Thoracic aorta (tissue), 2 donors: ENCODE data around the gene COL6A2. TPM values are rescaled to one million over a fixed set of nuclear protein-coding genes. Genes with fewer than 3 reads are reported as not detected.
"Not testable (repeated sequence)": the region's sequence is repeated elsewhere in the genome, so short reads cannot be mapped to it uniquely, and the experiment has no call there.

ENCODE experiments used
- ATAC-seq: fragments of 150-250 bp; one replicate; pipeline ENCODE4 v1.8.0; 2017; ENCODE audit warnings: low read depth; ENCODE audit not compliant: insufficient number of reproducible peaks, low FRiP score
- DNase-seq: peaks from one replicate; pipeline ENCODE4 v3.0.0-alpha.2; 2020; ENCODE audit warnings: low spot score
- H3K27ac ChIP-seq, 2 donors: fragments of 200-600 bp; sonication (generic); 1 replicate in 1 of 2; 2 replicates in 1 of 2; pipeline ENCODE4 v1.5.1; 2016; ENCODE audit warnings: mild to moderate bottlenecking in 2 of 2, moderate library complexity in 2 of 2
- H3K27me3 ChIP-seq: fragments of 200-600 bp; sonication (generic); replicated peaks from 2 replicates; pipeline ENCODE4 v1.6.0; 2016; ENCODE audit warnings: mild to moderate bottlenecking; ENCODE audit not compliant: insufficient read depth
- H3K36me3 ChIP-seq: fragments of 200-600 bp; sonication (generic); one replicate; pipeline ENCODE4 v1.5.1; 2016
- H3K4me1 ChIP-seq, 2 donors: fragments of 200-600 bp; sonication (generic); 1 replicate in 1 of 2; 2 replicates in 1 of 2; pipeline versions ENCODE4 v1.5.1 to v1.6.0; 2016; ENCODE audit warnings: low read depth in 2 of 2, mild to moderate bottlenecking in 1 of 2; ENCODE audit not compliant: control insufficient read depth in 1 of 2
- H3K4me3 ChIP-seq: fragments of 200-600 bp; sonication (generic); 2 replicates; pipeline ENCODE4 v1.5.1; 2016; ENCODE audit warnings: mild to moderate bottlenecking
- H3K9me3 ChIP-seq: fragments of 200-600 bp; sonication (generic); 2 replicates; pipeline ENCODE4 v1.5.1; 2016
- CTCF ChIP-seq: fragments of 200-600 bp; sonication (generic); IDR thresholded peaks from one replicate; pipeline ENCODE4 v1.5.1; 2019; ENCODE audit warnings: antibody characterized with exemption
- total RNA-seq, 2 donors: library from RNA; depleted of rRNA; stranded (reverse); fragments of >200 nt; gene quantifications; one replicate each; pipeline versions ENCODE4 v1.1.0 to v1.2.3, GENCODE V29; 2016

Gene COL6A2
- total RNA-seq, 2 donors from 2014 or later = 1,835 to 1,885 TPM

- Histone ChIP-seq H3K4me1 (no peaks in the 10 kb centered on the region), H3K27me3 (no peaks in the 10 kb centered on the region), H3K4me3 (no peak overlapping the region), H3K27ac (no peak overlapping the region), H3K36me3 (no peaks in the 10 kb centered on the region), H3K9me3 (no peaks in the 10 kb centered on the region)
- ATAC-seq (no peak), DNase-seq (no peak)
- no peak for TF ChIP-seq CTCF
Measured at GRCh38 chr21:46135782-46136395, 38.0 kb downstream of the COL6A2 start.

- ATAC-seq (no peak), DNase-seq (no peak)
- Histone ChIP-seq H3K4me1 (no peaks in the 10 kb centered on the region), H3K9me3 (no peaks in the 10 kb centered on the region), H3K27me3 (no peaks in the 10 kb centered on the region), H3K36me3 (no peaks in the 10 kb centered on the region), H3K27ac (no peak overlapping the region), H3K4me3 (no peak overlapping the region)
- TF ChIP-seq CTCF = no peak
Measured at GRCh38 chr21:46136739-46137349, 38.9 kb downstream of the COL6A2 start.

- H3K27ac ChIP-seq = no peak overlapping the region
- no peak overlapping the region for H3K4me3 ChIP-seq
- no peaks in the 10 kb centered on the region for H3K9me3 ChIP-seq
- ATAC-seq = no peak
- no peaks in the 10 kb centered on the region for H3K36me3 ChIP-seq
- no peak for DNase-seq
- H3K27me3 ChIP-seq = no peaks in the 10 kb centered on the region
- no peaks in the 10 kb centered on the region for H3K4me1 ChIP-seq
- TF ChIP-seq CTCF = no peak
Measured at GRCh38 chr21:46137908-46138307, 40.0 kb downstream of the COL6A2 start.

- Histone ChIP-seq H3K4me3 (no peak overlapping the region), H3K4me1 (no peaks in the 10 kb centered on the region), H3K36me3 (no peaks in the 10 kb centered on the region), H3K27ac (no peak overlapping the region), H3K27me3 (no peaks in the 10 kb centered on the region), H3K9me3 (no peaks in the 10 kb centered on the region)
- no peak for TF ChIP-seq CTCF
- ATAC-seq = no peak
- no peak for DNase-seq
Measured at GRCh38 chr21:46138383-46138970, 40.6 kb downstream of the COL6A2 start.

- no peak overlapping the region for H3K27ac ChIP-seq
- TF ChIP-seq CTCF = no peak
- DNase-seq = no peak
- peaks cover 0 to 6% of the 10 kb centered on the region in 2 donors for H3K4me1 ChIP-seq
- ATAC-seq = no peak
- H3K36me3 ChIP-seq = no peaks in the 10 kb centered on the region
- no peaks in the 10 kb centered on the region for H3K9me3 ChIP-seq
- H3K4me3 ChIP-seq = no peak overlapping the region
- H3K27me3 ChIP-seq = no peaks in the 10 kb centered on the region
Measured at GRCh38 chr21:46139686-46140085, 41.8 kb downstream of the COL6A2 start.

GRCh38 chr21:46140352-46141003, 42.6 kb downstream of the COL6A2 start:
- not testable (repeated sequence) for DNase-seq, ATAC-seq, H3K9me3 ChIP-seq, H3K27me3 ChIP-seq, H3K36me3 ChIP-seq, H3K27ac ChIP-seq, H3K4me1 ChIP-seq, H3K4me3 ChIP-seq
